IMR-90 (cell line): Measurements from ENCODE around the gene DHRSX.

ENCODE experiments used
- CEBPB ChIP-seq: IDR thresholded peaks from 2 replicates; pipeline ENCODE4 v1.6.1; 2012; ENCODE audit warnings: low read depth, low read length, improper control_type of control experiment
- POLR2A ChIP-seq: IDR thresholded peaks from 2 replicates; pipeline ENCODE4 v1.6.1; 2012; ENCODE audit warnings: mild to moderate bottlenecking, low read depth, low read length
- RFX5 ChIP-seq: IDR thresholded peaks from 2 replicates; pipeline ENCODE4 v1.8.0; 2012; ENCODE audit warnings: low read depth, mild to moderate bottlenecking, low read length, moderate library complexity
- TF ChIP-seq, protein P1 (sequence below): conservative IDR thresholded peaks from 2 replicates; pipeline ENCODE4 v1.5.1; 2012; ENCODE audit warnings: mild to moderate bottlenecking, low read depth, low read length, improper control_type of control experiment

DNA sequence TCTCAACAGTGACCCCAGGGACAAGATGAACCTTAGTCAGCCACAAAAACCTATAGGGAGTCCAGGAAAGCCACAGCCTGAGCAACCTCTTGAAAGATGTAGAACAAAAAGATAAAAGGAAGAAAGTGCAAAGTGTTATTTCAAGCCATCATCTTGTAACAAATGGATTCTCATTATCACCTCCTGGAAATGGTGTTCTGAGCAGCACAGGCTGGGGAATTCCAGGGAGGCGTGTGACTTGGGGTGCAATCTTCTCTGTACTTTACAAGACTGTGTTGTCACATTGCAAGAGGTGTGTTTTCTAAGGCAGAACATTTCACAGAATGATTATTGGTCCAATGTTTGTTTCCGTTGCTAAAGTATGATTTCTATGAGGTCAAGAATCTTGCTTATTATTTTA lies 214.0 kb downstream of the DHRSX start:
- TF ChIP-seq, protein P1, sequence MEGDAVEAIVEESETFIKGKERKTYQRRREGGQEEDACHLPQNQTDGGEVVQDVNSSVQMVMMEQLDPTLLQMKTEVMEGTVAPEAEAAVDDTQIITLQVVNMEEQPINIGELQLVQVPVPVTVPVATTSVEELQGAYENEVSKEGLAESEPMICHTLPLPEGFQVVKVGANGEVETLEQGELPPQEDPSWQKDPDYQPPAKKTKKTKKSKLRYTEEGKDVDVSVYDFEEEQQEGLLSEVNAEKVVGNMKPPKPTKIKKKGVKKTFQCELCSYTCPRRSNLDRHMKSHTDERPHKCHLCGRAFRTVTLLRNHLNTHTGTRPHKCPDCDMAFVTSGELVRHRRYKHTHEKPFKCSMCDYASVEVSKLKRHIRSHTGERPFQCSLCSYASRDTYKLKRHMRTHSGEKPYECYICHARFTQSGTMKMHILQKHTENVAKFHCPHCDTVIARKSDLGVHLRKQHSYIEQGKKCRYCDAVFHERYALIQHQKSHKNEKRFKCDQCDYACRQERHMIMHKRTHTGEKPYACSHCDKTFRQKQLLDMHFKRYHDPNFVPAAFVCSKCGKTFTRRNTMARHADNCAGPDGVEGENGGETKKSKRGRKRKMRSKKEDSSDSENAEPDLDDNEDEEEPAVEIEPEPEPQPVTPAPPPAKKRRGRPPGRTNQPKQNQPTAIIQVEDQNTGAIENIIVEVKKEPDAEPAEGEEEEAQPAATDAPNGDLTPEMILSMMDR = no peak
- TF ChIP-seq POLR2A (no peak), CEBPB (no peak), RFX5 (no peak)
